ENCODE measurements around the gene SLC7A11.
A peak's percentile ranks its signal among the peaks of the same experiment; 100 is the strongest.

The SLC7A11 gene

GRCh38 chr4:138188406-138189084 lies 53.6 kb downstream of the SLC7A11 start:
- Histone ChIP-seq H3K27ac (peak overlapping the region in 5 of 11 experiments; percentile 39 to 85 (median 77); a peak in 9 of 22 replicates), H3K4me2 (peak overlapping the region in 5 of 11 experiments; percentile 66 to 89 (median 80); a peak in 10 of 22 replicates), H3K27me3 (no peaks in the 10 kb centered on the region), H3K4me1 (peaks cover 12 to 41% (median 27%) of the 10 kb centered on the region in 10 experiments), H3K9ac (no peak overlapping the region), H3K9me3 (replicated peaks in 1 of 11) (peaks cover 0 to 5% (median 0%) of the 10 kb centered on the region in 11 experiments; a peak in 1 of 22 replicates), H4K20me1 (no peaks in the 10 kb centered on the region), H3K4me3 (no peak overlapping the region), H3K36me3 (no peaks in the 10 kb centered on the region)
- no peak for TF ChIP-seq Cebpa-rat (IDR thresholded peaks at IDR 0.05)

GRCh38 chr4:138185859-138186645 lies 56.1 kb downstream of the SLC7A11 start:
- no peaks in the 10 kb centered on the region for H3K36me3 ChIP-seq
- peaks cover 23 to 37% (median 29%) of the 10 kb centered on the region in 10 experiments for H3K4me1 ChIP-seq
- H3K9me3 ChIP-seq (replicated peaks in 1 of 11), result peaks cover 0 to 5% (median 0%) of the 10 kb centered on the region in 11 experiments; a peak in 1 of 22 replicates
- H3K9ac ChIP-seq, result no peak overlapping the region
- H3K4me2 ChIP-seq, result no peak overlapping the region
- no peaks in the 10 kb centered on the region for H3K27me3 ChIP-seq
- TF ChIP-seq Cebpa-rat (IDR thresholded peaks at IDR 0.05), result no peak
- no peaks in the 10 kb centered on the region for H4K20me1 ChIP-seq
- H3K4me3 ChIP-seq, result no peak overlapping the region
- H3K27ac ChIP-seq, result no peak overlapping the region

- Histone ChIP-seq H4K20me1 (no peaks in the 10 kb centered on the region), H3K4me3 (no peak overlapping the region), H3K9ac (no peak overlapping the region), H3K4me2 (no peak overlapping the region), H3K4me1 (peaks cover 18 to 34% (median 28%) of the 10 kb centered on the region in 10 experiments), H3K27ac (no peak overlapping the region), H3K9me3 (replicated peaks in 1 of 11) (peaks cover 0 to 5% (median 0%) of the 10 kb centered on the region in 11 experiments; a peak in 1 of 22 replicates), H3K36me3 (0 out of 22 replicates have a peak, but pooled peaks cover 0 to 3% (median 0%) of the 10 kb centered on the region in 11 experiments), H3K27me3 (no peaks in the 10 kb centered on the region)
- TF ChIP-seq Cebpa-rat (IDR thresholded peaks at IDR 0.05), result no peak
Observed at GRCh38 chr4:138184886-138185285, 57.3 kb downstream of the SLC7A11 start.

- Histone ChIP-seq H3K9ac (no peak overlapping the region), H3K27me3 (no peaks in the 10 kb centered on the region), H3K27ac (no peak overlapping the region), H3K36me3 (peaks cover 0 to 18% (median 14%) of the 10 kb centered on the region in 11 experiments; a peak in 13 of 22 replicates), H3K4me1 (peaks cover 0 to 33% (median 19%) of the 10 kb centered on the region in 10 experiments; a peak in 9 of 20 replicates), H3K4me2 (peak overlapping the region in 2 of 11 experiments; percentile 45 to 47; a peak in 7 of 22 replicates), H3K4me3 (no peak overlapping the region), H3K9me3 (replicated peaks in 1 of 11) (peaks cover 0 to 9% (median 0%) of the 10 kb centered on the region in 11 experiments; a peak in 2 of 22 replicates), H4K20me1 (no peaks in the 10 kb centered on the region)
- TF ChIP-seq Cebpa-rat (IDR thresholded peaks at IDR 0.05), result no peak
Observed at GRCh38 chr4:138182838-138183426, 59.2 kb downstream of the SLC7A11 start.

GRCh38 chr4:138181287-138181686 lies 60.9 kb downstream of the SLC7A11 start:
- peaks cover 0 to 28% (median 16%) of the 10 kb centered on the region in 11 experiments; a peak in 13 of 22 replicates for H3K36me3 ChIP-seq
- TF ChIP-seq Cebpa-rat (IDR thresholded peaks at IDR 0.05), result no peak

GRCh38 chr4:138178566-138178965 lies 63.6 kb downstream of the SLC7A11 start:
- H3K4me3 ChIP-seq, result no peak overlapping the region
- H3K9me3 ChIP-seq (replicated peaks in 1 of 11), result peaks cover 0 to 9% (median 0%) of the 10 kb centered on the region in 11 experiments; a peak in 2 of 22 replicates
- no peak for TF ChIP-seq Cebpa-rat (IDR thresholded peaks at IDR 0.05)
- H3K4me2 ChIP-seq, result no peak overlapping the region
- no peaks in the 10 kb centered on the region for H4K20me1 ChIP-seq
- no peak overlapping the region for H3K9ac ChIP-seq
- no peak overlapping the region for H3K27ac ChIP-seq
- H3K36me3 ChIP-seq, result peaks cover 0 to 49% (median 19%) of the 10 kb centered on the region in 11 experiments; a peak in 13 of 22 replicates
- H3K27me3 ChIP-seq, result no peaks in the 10 kb centered on the region
- H3K4me1 ChIP-seq, result peaks cover 0 to 38% (median 19%) of the 10 kb centered on the region in 10 experiments; a peak in 9 of 20 replicates

More at GRCh38 chr4:138181287-138181686, 60.9 kb downstream of the SLC7A11 start:
- no peak overlapping the region for H3K4me3 ChIP-seq
- H3K9ac ChIP-seq, result no peak overlapping the region
- peak overlapping the region in 7 of 11 experiments; percentile 6 to 51 (median 45); a peak in 11 of 22 replicates for H3K4me2 ChIP-seq
- no peak overlapping the region for H3K27ac ChIP-seq
- H3K9me3 ChIP-seq (replicated peaks in 1 of 11), result peaks cover 0 to 9% (median 0%) of the 10 kb centered on the region in 11 experiments; a peak in 2 of 22 replicates
- H3K27me3 ChIP-seq, result no peaks in the 10 kb centered on the region
- H3K4me1 ChIP-seq, result peaks cover 0 to 33% (median 19%) of the 10 kb centered on the region in 10 experiments; a peak in 9 of 20 replicates
- no peaks in the 10 kb centered on the region for H4K20me1 ChIP-seq

- Histone ChIP-seq H3K27ac (no peak overlapping the region), H3K9ac (no peak overlapping the region), H3K4me1 (peaks cover 0 to 29% (median 15%) of the 10 kb centered on the region in 10 experiments; a peak in 9 of 20 replicates), H4K20me1 (no peaks in the 10 kb centered on the region), H3K27me3 (no peaks in the 10 kb centered on the region), H3K4me2 (no peak overlapping the region), H3K36me3 (peaks cover 0 to 56% (median 19%) of the 10 kb centered on the region in 11 experiments; a peak in 13 of 22 replicates), H3K9me3 (replicated peaks in 1 of 11) (peaks cover 0 to 9% (median 0%) of the 10 kb centered on the region in 11 experiments; a peak in 2 of 22 replicates), H3K4me3 (no peak overlapping the region)
- no peak for TF ChIP-seq Cebpa-rat (IDR thresholded peaks at IDR 0.05)
Observed at GRCh38 chr4:138177278-138177968, 64.7 kb downstream of the SLC7A11 start.
